NCI-H128 (cell line): ENCODE data around the gene MAGI2.

Experiments used
- DNase-seq: peaks from one replicate; lab custom pipeline; 2025; ENCODE audit not compliant: unreplicated experiment; lab: John Stamatoyannopoulos, UW

Gene MAGI2

DNA sequence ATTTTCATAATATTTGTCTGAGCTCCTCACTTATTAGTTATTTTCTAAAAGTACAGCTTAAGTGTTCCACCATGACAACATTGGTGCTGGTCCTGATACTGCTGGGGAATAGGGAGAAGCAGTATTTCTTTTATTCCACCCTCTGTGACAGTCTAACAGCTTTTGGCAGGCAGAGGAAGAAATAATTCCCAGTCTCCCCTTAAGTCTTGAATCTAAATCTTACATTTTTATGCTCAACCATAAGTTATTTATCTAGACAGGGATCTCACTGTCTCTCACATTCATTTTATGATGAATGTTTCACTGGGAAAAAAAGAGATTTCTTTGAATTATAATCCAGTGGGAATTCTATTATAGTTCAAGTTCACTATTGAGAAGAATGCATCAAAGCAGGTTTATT is 71.5 kb downstream of the MAGI2 start:
- no peak for DNase-seq

DNA sequence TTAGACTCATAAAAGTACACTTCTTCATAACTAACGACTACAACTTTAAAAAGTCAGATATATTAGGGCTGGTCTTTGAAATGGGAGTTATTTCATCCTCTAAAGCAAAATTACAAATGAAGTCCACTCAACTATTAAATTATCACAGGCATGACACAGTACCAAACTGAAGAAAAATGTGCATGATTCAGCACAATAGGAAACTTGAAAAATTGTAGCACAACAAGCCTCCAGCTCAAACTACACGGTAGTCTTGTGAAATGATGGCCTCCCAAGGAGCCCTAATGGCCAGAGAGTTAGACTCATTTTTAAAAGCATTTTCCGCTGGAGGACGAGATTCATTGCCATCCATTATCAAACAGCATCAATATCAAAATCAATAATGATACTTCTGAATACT is 76.4 kb downstream of the MAGI2 start:
- no peak for DNase-seq

DNA sequence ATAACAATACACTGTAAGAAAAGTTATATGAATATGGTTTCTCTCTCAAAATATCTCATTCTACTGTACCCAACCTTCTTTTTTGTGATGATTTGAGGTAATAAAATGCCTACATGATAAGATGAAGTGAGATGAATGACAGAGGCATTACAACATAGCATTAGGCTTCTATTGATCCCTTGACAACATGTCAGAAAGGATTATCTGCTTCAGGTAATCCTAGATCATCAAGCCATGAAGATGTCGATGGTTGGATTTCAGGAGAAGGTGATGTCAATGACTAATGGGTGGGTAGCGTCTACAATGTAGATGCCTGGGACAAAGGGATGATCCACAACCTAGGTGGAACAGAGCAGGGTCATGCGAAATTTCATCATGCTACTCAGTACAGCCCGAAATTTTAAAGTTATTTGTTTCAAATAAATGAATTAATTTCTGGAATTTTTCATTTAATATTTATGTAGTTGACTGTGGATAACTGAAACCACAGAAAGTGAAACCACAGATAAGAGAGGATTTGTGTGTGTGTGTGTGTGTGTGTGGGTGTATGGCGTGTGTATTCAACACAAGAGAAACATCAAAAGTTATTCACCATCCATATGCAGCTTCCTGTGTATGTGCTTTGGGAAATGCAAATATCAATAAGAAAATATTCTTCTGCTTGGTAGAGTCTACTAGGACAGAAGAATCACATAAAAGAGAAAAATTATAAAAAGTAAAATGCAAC is 77.0 kb downstream of the MAGI2 start:
- DNase-seq = no peak

DNA sequence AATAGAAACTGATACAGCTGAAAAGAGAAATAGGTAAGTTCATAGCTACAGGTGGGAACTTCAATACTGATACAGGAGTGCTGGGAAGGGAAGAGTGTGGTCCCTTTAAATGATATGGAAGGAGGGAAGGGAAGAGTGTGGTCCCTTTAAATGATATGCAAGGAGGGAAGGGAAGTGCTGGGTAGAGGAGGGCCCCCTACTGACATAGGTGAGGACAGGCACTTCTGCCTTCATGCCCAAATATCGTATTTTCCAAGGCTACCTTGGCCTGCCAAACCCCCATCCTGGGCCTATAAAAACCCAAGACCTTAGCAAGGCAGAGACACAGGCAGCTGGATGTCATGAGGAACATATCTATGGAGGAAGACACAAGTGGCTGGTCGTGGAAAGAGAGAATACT is 92.3 kb downstream of the MAGI2 start:
- DNase-seq = no peak

DNA sequence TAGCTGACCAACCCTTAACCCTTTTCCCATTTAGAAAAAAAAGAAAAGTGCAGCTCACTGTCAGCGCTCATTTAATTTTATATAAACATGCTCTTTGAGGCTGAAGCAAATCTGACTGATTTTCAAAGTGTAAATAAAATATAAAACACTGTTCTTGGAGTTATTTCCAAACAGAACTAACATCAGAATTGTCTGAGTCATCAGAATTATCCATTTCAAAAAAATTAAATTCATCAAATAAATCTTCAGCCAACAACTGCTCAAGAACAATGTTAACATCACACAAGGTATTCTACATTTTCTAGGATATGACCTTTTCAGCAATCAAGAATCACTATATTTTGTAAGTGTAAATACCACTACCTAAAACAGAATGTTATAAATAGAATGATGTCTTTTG is 93.6 kb downstream of the MAGI2 start:
- no peak for DNase-seq

DNA sequence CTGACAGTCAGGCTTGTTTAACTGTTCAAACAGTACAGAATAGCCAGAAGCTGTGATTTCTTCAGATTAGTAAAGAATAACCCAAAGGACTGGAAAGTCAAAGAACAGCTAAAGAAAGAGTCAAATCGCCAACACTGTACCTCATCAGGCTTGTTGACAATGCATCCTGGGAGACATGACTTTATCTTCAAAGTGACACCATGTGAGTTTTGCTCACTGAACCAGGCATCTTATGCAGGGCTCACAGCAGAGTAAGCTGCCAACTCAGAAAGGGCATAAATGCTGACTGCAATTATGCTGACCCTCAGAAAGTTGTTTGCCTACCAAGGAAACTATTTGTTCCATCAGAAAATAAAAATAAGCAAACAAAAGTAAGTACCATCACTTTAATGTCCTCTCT is 96.4 kb downstream of the MAGI2 start:
- DNase-seq = no peak

DNA sequence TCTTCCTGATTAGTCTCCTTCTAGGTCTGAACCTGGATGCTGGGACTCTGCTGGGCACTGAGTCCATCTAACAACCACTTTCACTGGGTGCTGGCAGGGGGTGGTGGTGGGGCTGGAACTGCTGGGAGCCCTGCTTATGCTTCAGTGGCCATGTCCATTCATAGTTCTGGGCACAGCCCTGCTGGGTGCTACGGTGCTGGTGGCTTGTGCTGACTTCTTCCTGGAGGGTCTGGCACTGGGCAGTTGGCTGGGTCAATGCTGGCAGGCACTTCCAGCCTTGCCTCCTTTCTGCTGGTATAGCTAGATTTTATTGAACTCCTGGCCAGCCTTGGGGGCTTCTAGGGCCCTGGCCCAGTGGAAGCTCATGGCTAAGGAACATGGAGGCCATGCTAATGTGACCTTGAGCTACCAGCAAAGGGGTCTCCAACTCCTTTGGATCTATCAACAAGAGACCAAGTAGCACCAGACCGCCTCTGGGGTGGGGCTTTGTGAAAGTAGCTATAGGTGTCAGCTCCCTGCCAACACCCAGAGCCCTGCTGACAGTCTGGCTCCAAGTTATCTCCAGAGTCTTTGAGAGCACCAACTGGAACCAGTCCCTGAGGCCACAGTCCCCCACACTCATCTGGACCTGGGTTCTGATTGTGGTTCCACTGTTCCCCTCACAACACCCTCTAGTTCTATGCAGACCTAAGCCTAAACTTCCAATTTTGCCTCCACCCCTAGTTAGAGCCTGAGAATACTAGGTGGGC is 99.6 kb downstream of the MAGI2 start:
- no peak for DNase-seq

DNA sequence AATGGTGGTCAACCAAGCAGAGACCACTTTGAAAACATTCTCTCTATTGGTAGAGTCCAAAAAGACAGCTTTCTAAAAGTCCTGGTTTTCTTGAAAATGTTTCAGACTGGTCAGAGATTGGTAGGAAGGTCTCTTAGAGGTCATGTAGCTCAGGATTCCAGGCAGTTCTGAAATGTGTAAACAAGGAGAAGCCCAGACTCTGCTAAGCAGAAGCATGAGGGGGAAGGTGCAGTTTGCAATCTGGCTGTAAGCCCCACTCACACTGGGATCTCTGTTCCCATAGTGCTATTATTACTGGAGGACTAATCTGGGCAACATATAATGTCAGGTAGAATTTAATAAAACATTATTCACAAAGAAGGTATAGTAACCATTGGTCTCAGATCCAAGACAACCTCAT is 101.1 kb downstream of the MAGI2 start:
- no peak for DNase-seq

DNA sequence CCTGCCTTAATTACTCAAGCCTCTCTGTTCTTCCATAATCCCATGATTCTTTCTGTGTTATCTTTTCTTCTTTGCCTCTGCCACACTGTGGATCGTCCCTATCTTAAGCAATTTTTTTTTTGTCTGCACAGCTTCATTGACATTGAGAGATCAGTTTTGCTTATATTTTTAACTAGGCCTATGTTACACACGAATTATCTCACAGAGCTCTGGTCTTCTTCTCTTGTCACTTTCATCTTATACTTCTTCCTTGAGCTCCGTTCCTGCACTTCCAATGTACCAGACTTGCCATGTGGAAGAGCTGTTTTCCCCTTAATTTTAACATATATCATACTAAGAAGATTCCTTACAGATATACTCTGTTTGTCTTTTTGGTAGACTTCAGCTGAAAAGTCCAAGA is 106.1 kb downstream of the MAGI2 start:
- DNase-seq = no peak

DNA sequence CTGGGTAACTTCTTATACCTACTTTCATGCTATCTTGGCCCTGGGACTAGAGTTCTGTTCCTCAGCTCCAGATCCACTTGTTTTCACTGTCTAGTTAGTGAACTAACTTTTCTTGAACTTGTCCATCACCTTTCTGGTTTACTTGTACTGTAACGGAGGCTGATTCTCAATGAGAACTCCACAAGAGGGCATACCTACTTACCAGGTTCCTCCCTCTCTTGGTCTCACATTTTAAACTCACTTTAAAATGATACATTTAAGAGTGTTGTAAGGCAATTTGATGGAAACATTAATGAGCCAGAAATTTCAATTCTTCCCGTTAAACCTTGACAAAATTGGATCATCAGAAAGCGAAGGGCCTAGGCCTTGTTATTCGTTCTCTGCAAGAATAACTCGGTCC is 111.6 kb downstream of the MAGI2 start:
- no peak for DNase-seq

DNA sequence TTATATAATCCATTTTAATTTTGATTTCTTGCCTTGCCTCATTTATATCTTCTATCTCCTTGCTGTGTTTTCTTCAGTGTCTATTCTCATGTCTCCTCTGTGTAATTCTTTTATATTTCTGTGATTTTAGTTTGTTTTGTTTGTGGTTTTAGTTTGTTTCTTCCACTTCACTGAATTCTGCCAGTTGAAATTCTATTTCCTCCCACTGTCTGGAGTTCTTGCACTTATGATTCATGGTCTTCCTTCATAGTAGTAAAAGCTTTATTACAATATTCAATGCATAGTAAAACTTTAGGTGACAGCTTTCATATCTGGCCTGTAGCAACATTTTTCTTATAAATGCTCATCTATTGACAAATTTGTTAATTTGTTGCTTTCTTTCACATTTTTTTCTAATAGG is 113.3 kb downstream of the MAGI2 start:
- no peak for DNase-seq

DNA sequence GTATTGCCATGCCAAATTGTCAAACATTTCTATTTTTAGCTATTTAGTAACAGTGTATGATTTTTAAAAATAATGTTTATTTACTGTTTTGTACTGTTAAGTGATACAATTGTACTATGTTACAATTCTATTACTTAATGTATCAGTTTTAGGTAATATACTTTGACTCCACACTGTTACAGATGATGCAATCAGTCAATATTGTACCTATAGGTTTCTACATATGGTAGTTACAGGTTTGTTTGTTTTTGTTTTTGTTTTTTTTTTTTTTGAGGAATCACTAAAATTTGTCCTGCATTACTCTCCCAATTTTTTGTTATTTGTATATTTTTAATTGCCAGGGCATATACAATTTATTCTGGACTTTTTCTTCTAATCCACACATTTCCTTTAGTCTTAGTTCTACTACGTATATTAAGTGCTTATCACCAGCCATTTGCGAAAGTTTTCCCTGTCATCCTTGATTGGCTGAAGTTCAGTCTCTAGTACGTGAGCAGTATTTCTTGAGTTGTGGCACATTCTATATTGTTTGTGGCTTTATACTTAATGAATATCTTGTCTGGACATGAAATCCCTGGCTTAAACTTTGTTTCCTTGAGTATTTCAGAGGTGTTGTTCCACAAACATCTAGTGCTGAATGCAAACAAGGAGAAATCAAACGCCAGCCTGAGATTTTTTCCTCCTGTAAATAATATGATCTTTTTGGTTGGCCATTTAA is 114.1 kb downstream of the MAGI2 start:
- no peak for DNase-seq

DNA sequence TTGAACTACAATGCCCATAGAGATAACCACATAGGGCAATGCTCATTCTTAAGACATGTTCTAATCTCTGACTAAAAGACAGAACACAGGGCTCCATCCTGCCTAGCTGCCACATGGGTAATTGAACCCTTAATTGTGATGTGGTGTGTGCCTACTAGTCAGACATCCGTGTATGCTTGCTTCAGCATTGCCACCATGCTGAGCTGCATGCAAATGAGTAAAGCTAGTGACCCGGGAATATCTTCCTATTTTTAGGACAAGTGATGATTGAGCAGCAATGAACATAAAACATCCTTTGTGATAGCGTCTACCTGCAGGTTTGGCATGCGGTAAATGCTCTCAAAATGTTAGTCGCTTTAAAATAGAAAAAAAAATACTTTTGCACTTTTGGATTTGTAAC is 115.8 kb downstream of the MAGI2 start:
- no peak for DNase-seq

DNA sequence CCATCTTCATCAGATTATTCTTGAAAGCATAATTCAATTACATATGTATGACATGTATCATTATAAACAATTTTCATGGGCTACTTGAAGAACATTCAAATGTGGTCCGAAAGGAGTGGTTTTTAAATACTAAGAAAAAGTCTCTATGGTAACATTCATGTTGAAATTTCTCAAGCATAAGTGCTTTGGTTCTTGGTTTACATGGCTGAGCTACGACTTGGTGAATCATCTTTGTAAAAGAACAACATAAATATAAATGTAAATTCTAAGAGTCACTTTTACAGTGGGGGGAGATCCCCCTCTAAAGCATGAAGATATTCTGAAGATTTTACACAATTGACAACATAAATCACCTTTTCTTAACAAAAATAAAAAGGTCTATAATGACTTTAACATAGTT is 118.6 kb downstream of the MAGI2 start:
- no peak for DNase-seq

DNA sequence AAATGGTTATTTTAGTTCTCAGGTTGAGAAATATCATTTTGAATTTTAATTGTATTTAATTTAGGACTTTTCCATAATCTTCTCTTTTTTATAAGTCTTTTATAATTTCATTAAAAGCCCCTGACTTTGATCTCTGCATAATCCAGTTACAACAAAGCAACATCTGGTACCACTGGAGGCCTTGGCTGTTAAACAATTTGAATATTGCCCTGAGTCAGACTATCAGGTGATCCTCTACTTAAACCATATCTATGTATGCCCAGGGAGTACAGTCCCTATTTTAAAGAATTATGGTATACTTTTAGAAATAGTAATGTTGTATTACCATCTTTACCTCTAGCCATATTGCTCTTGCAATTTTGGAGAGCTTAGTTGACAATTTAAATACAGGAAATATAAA is 119.1 kb downstream of the MAGI2 start:
- no peak for DNase-seq

DNA sequence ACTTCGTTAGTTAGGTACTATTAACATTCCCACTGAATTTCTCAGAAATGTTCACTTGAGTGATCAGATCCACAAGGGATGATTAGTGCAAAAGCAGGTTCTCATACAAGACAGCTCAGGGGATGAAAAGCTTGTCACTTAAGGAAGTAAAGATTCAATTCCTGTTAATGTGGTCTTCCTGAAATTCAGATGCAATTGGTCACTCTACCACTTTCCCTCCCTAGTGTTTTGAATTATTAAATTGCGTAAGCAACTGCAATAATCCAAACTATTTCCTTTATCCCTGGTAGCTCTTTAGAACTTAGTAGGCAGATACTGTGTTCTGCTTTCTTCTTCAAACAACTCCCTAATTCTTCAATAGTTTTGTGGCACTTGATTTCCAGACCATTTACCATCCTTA is 121.4 kb downstream of the MAGI2 start:
- no peak for DNase-seq

DNA sequence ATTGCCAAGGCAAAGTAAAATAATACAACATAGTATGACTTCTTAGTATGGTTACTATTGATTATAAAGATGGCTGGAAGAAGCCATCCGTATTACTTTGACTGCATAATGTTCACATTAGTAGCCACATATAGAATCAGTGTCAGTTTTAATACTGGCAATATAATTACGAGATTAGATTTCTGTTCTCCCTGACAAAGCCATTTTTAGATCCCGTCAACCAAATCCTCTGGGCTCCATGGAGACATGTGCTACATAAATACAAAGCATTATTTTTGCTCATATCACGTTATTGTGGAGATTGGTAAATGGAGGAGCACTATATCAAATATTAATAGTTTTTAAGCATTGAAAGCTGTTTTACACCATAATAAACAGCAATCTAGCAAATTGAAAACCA is 124.0 kb downstream of the MAGI2 start:
- DNase-seq = no peak

DNA sequence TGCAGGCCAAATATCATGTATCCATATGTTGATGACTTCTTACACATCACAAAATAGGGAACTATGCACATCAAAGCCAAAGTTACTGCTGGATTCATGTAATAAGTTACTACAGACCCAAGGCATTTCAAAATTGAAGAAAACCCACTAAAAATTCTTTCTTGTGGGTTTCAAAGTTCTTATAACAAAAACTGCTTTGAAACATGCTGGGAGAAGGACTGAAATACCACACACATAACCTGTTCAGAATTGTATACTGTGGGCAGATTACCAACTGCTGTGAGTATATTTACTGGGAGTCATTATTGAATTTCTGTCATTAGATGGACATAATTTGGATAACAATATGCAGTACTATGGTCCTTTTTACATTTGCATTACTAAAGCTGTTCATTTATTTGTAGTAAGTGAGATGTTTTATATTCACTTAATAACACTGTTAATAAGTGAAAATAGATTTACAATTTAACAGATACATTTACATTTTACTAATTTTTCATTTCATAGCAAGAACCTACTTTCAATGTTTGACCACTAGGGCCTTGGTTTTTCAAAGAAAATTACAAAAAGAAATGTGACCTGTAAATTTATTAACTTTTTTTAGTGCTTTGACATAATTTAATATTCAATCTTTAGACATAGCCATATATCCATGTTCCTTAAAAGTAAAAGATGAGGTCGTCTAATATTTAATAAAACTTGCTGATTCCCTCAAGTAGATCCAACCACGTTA is 132.6 kb downstream of the MAGI2 start:
- no peak for DNase-seq

DNA sequence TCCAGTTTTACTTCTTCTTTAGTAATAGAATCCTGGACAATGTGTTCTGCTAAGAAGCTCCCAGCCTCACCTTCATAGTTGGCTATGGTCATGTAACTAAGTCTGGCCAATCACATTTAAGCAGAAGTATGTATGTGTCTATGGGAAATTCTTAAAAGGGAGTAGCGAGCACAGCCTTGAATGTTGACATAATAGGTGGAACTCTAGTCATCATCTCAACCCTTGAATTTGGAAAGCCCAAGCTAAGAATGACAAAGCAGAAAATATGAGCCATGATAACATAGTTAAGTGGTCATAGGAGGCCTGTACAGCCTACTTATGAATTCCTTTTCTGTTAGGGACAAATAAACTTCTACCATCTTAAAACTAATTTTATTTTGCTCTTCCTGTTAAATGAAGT is 134.1 kb downstream of the MAGI2 start:
- DNase-seq = no peak

DNA sequence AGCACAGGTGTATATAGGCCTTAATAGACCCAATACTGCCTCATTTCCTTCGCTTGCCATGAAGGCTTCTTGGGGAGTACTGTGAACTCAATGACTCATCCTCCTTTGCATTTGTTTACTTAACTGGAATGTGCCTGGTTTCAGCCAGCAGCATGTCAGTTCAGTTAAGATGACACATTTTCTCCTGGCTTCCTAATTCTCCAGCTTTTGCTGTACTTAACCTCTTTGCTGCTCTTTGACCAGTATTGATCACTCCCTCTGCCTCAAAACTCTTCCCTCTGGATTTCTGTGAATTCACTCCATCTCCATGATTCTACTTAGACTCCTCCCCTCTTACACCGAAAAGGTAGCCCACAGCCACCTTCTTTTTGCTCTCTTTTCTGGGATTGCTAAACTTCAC is 135.7 kb downstream of the MAGI2 start:
- no peak for DNase-seq

DNA sequence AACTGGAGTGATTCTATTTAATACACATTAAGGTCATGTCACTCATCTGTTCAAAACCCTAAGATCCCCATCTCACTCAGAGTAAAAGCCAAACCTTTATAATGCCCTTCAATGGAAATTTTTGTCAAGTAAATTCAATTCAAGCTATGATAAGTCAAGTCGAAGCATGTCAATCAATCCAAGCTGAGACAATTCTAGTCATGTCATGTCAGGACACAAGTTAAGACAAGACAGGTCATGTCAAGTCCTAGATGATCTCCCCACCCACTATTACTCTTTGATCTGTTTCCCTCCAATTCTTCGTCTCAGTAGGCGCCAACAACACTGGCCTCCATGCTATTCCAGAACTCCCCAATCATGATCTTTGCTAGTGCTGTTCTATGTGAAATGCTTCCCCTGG is 141.4 kb downstream of the MAGI2 start:
- DNase-seq = no peak

DNA sequence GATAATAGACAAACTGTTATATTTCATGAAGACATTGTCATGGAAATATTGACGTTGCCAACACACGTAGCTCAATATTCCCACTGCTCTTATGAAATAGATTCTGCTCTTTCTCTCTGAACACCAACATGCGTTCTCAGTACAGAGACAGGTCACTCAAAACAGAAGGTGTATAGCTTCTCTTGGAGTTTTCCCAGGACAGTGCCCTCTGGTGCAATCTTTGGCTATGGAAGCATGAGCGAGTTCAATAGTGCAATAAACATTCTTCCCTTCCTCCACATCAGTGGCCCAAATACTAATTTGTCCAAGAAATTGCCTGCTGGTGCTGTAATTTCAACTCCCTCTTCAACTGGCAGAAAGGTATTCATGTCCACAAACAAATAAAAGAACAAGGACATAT is 145.3 kb downstream of the MAGI2 start:
- no peak for DNase-seq
